ENCODE results near the gene TIMMDC1.

GRCh38 chr3:119498186-119499011, at the start of gene TIMMDC1:
- TF ChIP-seq CTCF (IDR thresholded peaks at IDR 0.05) (no peak), POLR2AphosphoS5 (IDR thresholded peaks at IDR 0.05) (peak; percentile 93 to 97 (median 94)), POLR2A (IDR thresholded peaks at IDR 0.05) (peak; percentile 81 to 89)
